PC-9 (cell line): Measurements from ENCODE around the gene ALK. TPM values are rescaled to one million over a fixed set of nuclear protein-coding genes. Genes with fewer than 3 reads are reported as not detected.
A peak's percentile ranks its signal among the peaks of the same experiment; 100 is the strongest.

Experiments
- BruUV-seq: library from RNA; stranded (reverse); fragments of 400-500 nt; replicated peaks from 2 replicates; lab custom pipeline; 2021; lab: Mats Ljungman, UMichigan
- CTCF ChIA-PET: fragments of 300-600 bp; sonication (Branson Sonifier 250); formaldehyde crosslinking; loops from one replicate; lab custom pipeline; 2022; ENCODE audit warnings: antibody characterized with exemption; lab: Charles Lee
- POLR2A ChIA-PET: fragments of 300-600 bp; sonication (Branson Sonifier 250); formaldehyde crosslinking; loops from one replicate; lab custom pipeline; 2022; ENCODE audit warnings: antibody characterized with exemption; ENCODE audit not compliant: unreplicated experiment; lab: Charles Lee
- DNase-seq, 2 experiments: peaks; one replicate each; pipeline versions ENCODE4 v3.0.0 to v3.0.0-alpha.2; 2015 to 2022; ENCODE audit warnings: mixed read lengths in 1 of 2
- H2AFZ ChIP-seq: fragments of 200-600 bp; sonication (generic); 2 replicates; pipeline ENCODE4 v1.8.1; 2017; ENCODE audit warnings: antibody characterized with exemption
- H3F3A ChIP-seq: fragments of 200-600 bp; sonication (generic); 2 replicates; pipeline ENCODE4 v1.8.1; 2017; ENCODE audit warnings: antibody characterized with exemption, mild to moderate bottlenecking, low read depth; ENCODE audit not compliant: insufficient read depth
- H3K27ac ChIP-seq: fragments of 200-600 bp; sonication (generic); 2 replicates; pipeline ENCODE4 v1.6.1; 2016; ENCODE audit warnings: mixed run types
- H3K27me3 ChIP-seq: fragments of 200-600 bp; sonication (generic); 2 replicates; pipeline ENCODE4 v1.6.1; 2016; ENCODE audit warnings: low read depth, mixed run types; ENCODE audit not compliant: insufficient read depth
- H3K36me3 ChIP-seq: fragments of 200-600 bp; sonication (generic); 2 replicates; pipeline ENCODE4 v1.6.1; 2016; ENCODE audit warnings: low read depth, mixed run types
- H3K4me1 ChIP-seq: fragments of 200-600 bp; sonication (generic); replicated peaks from 2 replicates; pipeline ENCODE4 v1.6.1; 2016; ENCODE audit warnings: mixed run types; ENCODE audit not compliant: insufficient read depth
- H3K4me2 ChIP-seq: fragments of 200-600 bp; sonication (generic); 2 replicates; pipeline ENCODE4 v1.6.1; 2017; ENCODE audit warnings: mixed run types
- H3K4me3 ChIP-seq: fragments of 200-600 bp; sonication (generic); 2 replicates; pipeline ENCODE4 v1.6.1; 2016; ENCODE audit warnings: mixed run types
- H3K79me2 ChIP-seq: fragments of 200-600 bp; sonication (generic); 2 replicates; pipeline ENCODE4 v1.6.1; 2017; ENCODE audit warnings: low read depth, mixed run types
- H3K9me2 ChIP-seq: fragments of 200-600 bp; sonication (generic); 2 replicates; pipeline ENCODE4 v1.8.1; 2017; ENCODE audit warnings: mild to moderate bottlenecking; ENCODE audit not compliant: insufficient read depth
- H3K9me3 ChIP-seq: fragments of 200-600 bp; sonication (generic); 2 replicates; pipeline ENCODE4 v1.8.1; 2016; ENCODE audit warnings: low read depth; ENCODE audit not compliant: insufficient read depth
- H4K20me1 ChIP-seq: fragments of 200-600 bp; sonication (generic); 2 replicates; pipeline ENCODE4 v1.8.1; 2017; ENCODE audit not compliant: insufficient read depth
- CTCF ChIP-seq: fragments of 200-600 bp; sonication (generic); conservative IDR thresholded peaks from 2 replicates; pipeline ENCODE4 v1.6.1; 2017; ENCODE audit warnings: mixed run types, antibody characterized with exemption, mild to moderate bottlenecking, moderate library complexity
- EZH2 ChIP-seq: fragments of 200-600 bp; sonication (generic); IDR thresholded peaks from 2 replicates; pipeline ENCODE4 v1.8.0; 2017; ENCODE audit warnings: antibody characterized with exemption, low read depth
- intact Hi-C: fragments of 100-400 bp; cut with micrococcal nuclease; formaldehyde crosslinking; loops from one replicate; pipeline ENCODE4 v1.10.0; 2022; ENCODE audit not compliant: unreplicated experiment
- total RNA-seq: library from RNA; stranded (reverse); gene quantifications from 2 replicates; pipeline ENCODE4 v1.2.3, GENCODE V29; 2021

Gene ALK
- total RNA-seq, 1 experiment from 2014 or later, result not detected

DNA sequence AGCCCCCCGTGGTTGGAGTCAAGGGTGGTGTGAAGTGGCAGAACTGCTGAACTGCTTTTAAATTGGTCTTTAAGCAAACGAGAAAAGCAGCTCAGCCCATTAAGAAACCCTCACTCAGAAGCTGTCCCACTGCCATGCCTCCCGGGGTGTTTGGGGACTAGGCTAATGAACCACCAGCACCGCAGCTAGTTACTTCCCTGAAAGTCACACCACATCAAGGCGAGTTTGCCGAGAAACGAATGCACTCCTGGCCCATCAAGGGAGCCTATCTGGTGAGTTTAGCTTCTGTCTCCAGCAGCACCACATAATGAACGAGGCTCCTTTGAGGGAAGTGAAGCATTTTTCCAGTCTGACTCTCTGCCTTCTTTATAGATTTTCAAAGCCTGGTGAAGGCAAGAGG is 14.6 kb upstream of the ALK start:
- no TSS peak for BruUV-seq
- H3K4me1 ChIP-seq, result no peaks in the 10 kb centered on the region
- H3K4me2 ChIP-seq, result no peak overlapping the region
- no peak overlapping the region for H2AFZ ChIP-seq
- H3F3A ChIP-seq, result no peaks in the 10 kb centered on the region
- ChIA-PET POLR2A (no interaction called here), CTCF (no interaction called here)
- no peaks in the 10 kb centered on the region for H3K36me3 ChIP-seq
- intact Hi-C loops, result no loop called here
- no peaks in the 10 kb centered on the region for H3K9me3 ChIP-seq
- H3K27ac ChIP-seq, result no peak overlapping the region
- no peak for DNase-seq
- H4K20me1 ChIP-seq, result no peaks in the 10 kb centered on the region
- peaks cover 28% of the 10 kb centered on the region for H3K27me3 ChIP-seq
- no peak for TF ChIP-seq EZH2
- no peak for TF ChIP-seq CTCF
- H3K9me2 ChIP-seq, result no peaks in the 10 kb centered on the region
- no peak overlapping the region for H3K4me3 ChIP-seq
- no peaks in the 10 kb centered on the region for H3K79me2 ChIP-seq

GRCh38 chr2:29931818-29932217 is 10.4 kb upstream of the ALK start:
- Histone ChIP-seq H3K9me3 (no peaks in the 10 kb centered on the region), H2AFZ (no peak overlapping the region), H4K20me1 (no peaks in the 10 kb centered on the region), H3K4me2 (no peak overlapping the region), H3K4me1 (no peaks in the 10 kb centered on the region), H3K27me3 (peaks cover 23% of the 10 kb centered on the region), H3K36me3 (no peaks in the 10 kb centered on the region), H3K4me3 (no peak overlapping the region), H3K9me2 (no peaks in the 10 kb centered on the region), H3K79me2 (no peaks in the 10 kb centered on the region), H3K27ac (no peak overlapping the region), H3F3A (no peaks in the 10 kb centered on the region)
- intact Hi-C loops, result no loop called here
- TF ChIP-seq CTCF (no peak), EZH2 (no peak)
- BruUV-seq, result no TSS peak
- CTCF ChIA-PET, result no interaction called here
- POLR2A ChIA-PET, result no interaction called here
- no peak for DNase-seq

GRCh38 chr2:29923110-29923721 is 1.8 kb upstream of the ALK start:
- no TSS peak for BruUV-seq
- peak; percentile 96 for TF ChIP-seq CTCF
- no peak for TF ChIP-seq EZH2
- Histone ChIP-seq H3K9me3 (no peaks in the 10 kb centered on the region), H3K4me3 (no peak overlapping the region), H3K79me2 (no peaks in the 10 kb centered on the region), H4K20me1 (no peaks in the 10 kb centered on the region), H3K4me2 (no peak overlapping the region), H3K4me1 (no peaks in the 10 kb centered on the region), H2AFZ (no peak overlapping the region), H3K27me3 (peaks cover 19% of the 10 kb centered on the region), H3F3A (no peaks in the 10 kb centered on the region), H3K27ac (no peak overlapping the region), H3K36me3 (no peaks in the 10 kb centered on the region), H3K9me2 (no peaks in the 10 kb centered on the region)
- peak; percentile 26 to 53 for DNase-seq
- POLR2A ChIA-PET, result no interaction called here
- CTCF ChIA-PET, result interaction anchor here (0.6 to 1.4 kb wide), 3 partner anchors 149 to 788 kb away, joined by 3 to 4 read pairs (median 3); no protein-coding TSS in a partner anchor
- intact Hi-C loops, result loop anchor here (1.0 to 2.0 kb wide), 3 partner anchors 104 to 192 kb away; no protein-coding TSS in a partner anchor
